Dermis blood vessel endothelial cell (primary cell): ENCODE data around the gene CHP1. TPM values are rescaled to one million over a fixed set of nuclear protein-coding genes. Genes with fewer than 3 reads are reported as not detected.
"Not testable (repeated sequence)": the region's sequence is repeated elsewhere in the genome, so short reads cannot be mapped to it uniquely, and the experiment has no call there.

ENCODE experiments used
- DNase-seq: peaks from one replicate; pipeline ENCODE4 v3.0.0; 2010
- total RNA-seq: library from RNA; depleted of rRNA; stranded (reverse); fragments of >200 nt; gene quantifications from 2 replicates; pipeline ENCODE4 v1.2.3, GENCODE V29; 2014

The CHP1 gene
- total RNA-seq, 1 donor from 2014 or later = 73.3 TPM

- peak; percentile 30 for DNase-seq
Observed at GRCh38 chr15:41256577-41257038, 25.5 kb downstream of the CHP1 start.

DNA sequence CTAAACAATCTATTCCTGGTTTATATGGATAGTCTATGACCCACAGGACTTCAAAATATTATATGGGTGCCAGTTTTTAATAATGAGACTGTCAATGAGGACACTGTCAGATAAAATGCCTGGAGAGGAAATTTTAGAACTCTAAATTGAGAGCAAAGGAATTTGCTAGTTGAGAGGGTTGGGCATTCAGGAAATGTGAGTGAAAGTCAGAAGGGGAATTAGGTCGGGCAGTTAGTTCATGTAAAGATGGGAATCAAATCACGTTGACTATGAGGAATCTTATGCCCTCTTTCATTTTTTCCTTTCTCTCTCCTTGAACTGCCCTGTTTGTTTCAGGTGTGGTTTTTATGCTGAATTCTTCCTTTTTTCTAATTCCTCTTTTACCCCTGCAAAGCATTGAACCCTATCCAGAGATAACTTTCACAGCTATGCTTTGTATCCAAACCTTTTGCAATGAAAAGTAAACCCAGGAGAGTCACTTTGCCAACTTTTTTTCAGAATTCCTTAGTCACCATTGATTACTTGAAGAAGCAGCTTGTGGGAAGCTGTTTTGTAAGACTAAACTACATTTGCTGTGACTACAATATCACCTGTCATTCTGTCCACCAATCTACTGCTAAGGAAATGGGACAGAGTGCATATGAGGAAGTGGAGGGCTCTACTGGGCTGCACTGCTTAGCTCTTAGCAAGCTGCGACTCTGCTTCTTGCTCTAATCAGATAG lies 27.8 kb downstream of the CHP1 start:
- no peak for DNase-seq

- DNase-seq = no peak
Observed at GRCh38 chr15:41259546-41260189, 28.6 kb downstream of the CHP1 start.

DNA sequence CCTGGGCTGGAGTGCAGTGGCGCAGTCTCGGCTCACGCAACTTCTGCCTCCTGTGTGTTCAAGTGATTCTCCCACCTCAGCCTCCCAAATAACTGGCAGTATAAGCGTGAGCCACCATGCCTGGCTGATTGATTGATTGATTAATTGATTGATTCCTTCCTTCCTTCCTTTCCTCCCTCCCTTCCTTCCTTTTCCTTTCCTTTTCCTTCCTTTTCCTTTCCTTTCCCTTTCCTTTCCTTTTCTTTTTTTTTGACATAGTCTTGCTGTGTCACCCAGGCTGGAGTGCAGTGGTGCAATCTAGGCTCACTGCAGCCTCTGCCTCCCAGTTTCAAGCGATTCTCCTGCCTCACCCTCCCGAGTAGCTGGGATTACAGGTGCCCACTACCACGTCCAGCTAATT lies 29.9 kb downstream of the CHP1 start:
- DNase-seq = not testable (repeated sequence)

DNA sequence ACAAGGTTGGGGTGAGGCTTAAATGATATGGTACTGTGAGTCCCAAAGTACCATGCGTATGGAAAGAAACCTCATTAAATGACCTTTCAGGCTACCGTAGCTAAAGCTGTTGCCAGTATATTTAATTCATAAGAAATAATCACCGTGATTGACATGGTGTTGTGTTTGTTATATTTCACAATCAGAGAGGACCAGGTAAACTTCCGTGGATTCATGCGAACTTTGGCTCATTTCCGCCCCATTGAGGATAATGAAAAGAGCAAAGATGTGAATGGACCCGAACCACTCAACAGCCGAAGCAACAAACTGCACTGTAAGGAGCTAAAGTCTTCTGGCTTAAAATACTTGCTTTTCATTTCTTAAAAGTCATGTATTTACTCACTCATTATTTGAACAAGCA lies 31.5 kb downstream of the CHP1 start:
- no peak for DNase-seq

GRCh38 chr15:41263891-41264351 lies 32.9 kb downstream of the CHP1 start:
- DNase-seq = no peak

DNA sequence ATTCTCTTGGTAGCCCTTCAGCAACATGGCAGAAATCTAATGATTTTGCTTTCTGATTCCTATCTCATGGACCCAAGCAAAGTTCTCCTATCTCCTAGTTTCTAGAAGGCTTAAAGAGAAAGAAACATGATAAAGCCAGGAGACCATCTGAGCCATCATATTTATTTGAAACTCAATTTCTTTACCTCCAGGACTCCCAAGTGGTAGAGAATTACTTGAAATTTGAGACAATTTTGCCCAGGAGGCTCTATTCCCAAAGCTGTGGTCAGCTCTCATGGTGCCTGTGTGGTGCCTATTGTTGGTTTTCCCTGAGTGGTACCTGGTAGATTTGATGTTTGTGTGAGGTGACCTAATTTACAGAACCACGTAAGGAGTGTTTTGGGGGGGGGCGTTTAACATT lies 38.8 kb downstream of the CHP1 start:
- no peak for DNase-seq

DNA sequence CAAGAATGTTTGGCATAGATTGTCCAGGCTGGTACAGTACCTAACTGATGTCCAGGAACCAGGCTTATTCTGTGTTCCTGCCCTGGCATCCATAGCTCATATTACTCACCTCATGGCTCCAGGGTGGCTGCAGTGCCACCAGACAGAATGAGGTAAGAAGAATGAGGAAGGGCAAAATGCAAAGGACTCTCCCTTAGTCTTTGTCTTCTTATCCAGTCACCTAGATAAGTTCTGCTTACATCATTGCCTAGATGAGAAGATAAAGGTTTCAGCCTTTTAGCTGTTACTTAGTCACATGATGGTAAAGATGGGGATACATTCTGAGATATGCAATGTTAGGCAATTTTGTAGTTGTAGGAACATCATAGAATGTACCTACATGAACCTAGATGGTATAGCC lies 45.8 kb downstream of the CHP1 start:
- DNase-seq = no peak

- DNase-seq = no peak
Observed at GRCh38 chr15:41278319-41278718, 47.3 kb downstream of the CHP1 start.

DNA sequence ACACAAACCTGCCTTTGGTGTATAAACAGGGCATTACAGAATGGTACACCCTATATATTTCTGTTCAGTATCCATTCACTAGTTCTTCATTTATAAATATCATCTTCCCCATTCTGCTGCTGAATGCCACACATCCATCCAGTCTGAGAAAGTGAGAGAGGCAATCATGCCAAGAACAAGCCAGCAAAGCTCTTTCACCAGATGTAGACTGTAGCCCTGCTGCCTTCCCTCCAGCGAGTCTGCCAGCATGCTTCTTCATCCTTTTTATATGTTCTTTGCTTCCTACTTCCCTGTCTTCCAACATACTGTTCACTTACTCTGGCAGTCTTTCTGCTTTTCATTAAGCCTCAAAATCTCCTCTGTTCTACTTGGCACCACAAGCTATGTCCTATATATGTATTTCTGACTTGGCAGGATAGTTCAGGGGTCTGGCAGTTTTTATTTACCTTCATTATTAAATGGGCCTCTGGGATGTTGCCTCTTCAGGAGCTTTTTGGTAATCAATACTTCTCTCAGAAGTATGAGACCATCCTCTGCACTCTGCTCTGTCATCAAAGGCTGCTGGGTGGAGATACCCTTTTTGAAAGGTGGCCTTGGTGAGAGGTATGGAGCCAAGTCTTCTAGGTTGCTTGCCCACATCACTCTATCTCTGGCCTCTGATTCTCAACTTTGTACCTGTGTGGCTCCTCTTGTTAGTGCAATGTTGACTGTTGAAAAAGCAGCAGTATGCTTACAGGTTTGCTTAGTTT lies 48.6 kb downstream of the CHP1 start:
- DNase-seq = no peak

- peak; percentile 12 for DNase-seq
Observed at GRCh38 chr15:41281236-41281635, 50.2 kb downstream of the CHP1 start.

- DNase-seq = not testable (repeated sequence)
Observed at GRCh38 chr15:41282436-41282835, 51.4 kb downstream of the CHP1 start.

DNA sequence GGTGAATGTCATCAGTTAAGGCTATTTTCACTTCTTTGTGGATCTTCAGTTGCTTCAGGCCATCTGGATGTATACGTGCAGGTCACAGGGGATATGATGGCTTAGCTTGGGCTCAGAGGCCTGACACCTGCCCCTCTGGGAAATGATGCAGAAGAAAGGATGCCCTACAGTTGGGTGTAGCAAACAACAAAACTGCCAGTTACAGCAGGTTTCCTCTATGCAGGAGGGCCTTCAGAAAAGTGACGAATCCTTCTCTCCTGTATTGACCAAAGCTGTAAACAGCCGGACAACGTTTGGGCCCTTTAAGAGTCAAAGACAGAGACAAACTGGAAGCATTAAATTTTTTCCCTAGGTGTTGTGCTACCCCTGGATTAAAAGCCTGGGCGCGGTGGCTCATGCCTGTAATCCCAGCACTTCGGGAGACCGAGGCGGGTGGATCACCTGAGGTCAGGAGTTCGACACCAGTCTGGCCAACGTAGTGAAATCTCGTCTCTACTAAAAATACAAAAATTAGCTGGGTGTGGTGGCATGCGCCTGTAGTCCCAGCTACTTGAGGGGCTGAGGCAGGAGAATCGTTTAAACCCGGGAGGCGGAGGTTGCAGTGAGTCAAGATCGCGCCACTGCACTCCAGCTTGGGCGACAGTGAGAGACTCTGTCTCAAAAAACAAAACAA lies 52.0 kb downstream of the CHP1 start:
- DNase-seq = not testable (repeated sequence)

DNA sequence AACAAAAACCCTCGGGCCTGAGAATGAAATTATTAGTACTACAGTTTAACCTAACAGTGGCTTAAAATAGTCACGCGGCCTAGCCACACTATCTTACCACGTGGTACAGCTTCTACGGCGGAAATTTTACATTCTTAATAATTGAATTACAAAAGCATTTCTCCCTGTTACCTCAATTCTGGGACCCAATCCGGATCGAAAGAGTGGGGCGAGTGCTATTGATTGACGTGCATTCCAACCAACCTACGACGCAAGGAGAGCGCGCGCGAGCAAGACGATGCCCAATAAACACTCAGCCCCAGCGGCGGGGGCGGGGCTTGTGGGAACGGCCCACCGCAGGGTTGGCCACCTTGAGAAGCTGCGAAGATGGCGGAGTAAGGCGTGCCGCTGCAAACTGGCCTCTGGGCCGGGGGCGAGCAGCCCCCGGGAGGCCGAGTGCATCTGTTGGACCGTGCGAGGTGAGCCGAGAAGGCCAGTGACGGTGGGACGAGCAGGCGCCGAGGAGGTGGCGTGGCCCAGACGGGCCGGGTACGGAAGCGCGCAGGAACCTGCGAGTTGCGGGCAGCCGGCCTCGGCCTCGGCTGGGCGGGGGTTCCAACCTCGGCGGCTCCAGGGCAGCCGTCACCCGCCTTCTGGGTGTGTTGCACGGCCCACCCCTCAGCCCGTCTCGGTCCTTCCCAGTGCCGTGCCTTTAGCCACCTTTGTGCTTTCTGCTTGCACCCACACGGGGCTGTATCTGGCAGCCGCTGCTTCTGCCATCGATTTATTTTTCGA lies 52.8 kb downstream of the CHP1 start:
- peak; percentile 100 for DNase-seq

GRCh38 chr15:41284427-41285177 lies 53.5 kb downstream of the CHP1 start:
- peak; percentile 39 for DNase-seq

- no peak for DNase-seq
Observed at GRCh38 chr15:41285285-41285684, 54.2 kb downstream of the CHP1 start.

DNA sequence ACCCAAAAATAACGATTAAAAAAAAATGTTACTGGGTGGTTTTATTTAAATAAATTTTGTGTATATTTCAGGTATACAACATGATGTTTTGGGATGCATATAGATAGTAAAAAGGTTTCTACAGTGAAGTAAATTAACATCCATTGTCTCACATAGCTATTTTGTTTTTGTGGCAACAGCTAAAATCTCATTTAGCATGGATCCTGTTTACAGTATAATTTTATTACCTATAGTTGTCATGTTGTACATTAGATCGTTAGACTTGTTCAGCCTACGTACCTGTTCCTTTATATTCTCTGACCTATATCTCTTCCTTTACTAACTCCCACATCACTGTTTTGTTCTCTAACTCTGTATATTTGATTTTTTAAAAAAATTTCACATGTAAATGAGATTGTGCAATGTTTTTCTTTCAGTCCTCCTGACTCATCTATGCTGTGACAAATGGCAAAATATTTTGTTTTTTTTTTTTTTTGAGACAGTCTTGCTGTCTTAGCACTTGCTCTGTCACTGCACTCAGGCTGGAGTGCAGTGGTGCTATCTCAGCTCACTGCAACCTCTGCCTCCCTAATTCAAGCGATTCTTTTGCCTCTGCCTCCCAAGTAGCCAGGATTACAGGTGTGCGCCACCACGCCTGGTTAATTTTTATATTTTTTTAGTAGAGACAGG lies 55.7 kb downstream of the CHP1 start:
- no peak for DNase-seq

- no peak for DNase-seq
Observed at GRCh38 chr15:41288464-41288863, 57.4 kb downstream of the CHP1 start.

- DNase-seq = no peak
Observed at GRCh38 chr15:41289953-41290352, 58.9 kb downstream of the CHP1 start.

DNA sequence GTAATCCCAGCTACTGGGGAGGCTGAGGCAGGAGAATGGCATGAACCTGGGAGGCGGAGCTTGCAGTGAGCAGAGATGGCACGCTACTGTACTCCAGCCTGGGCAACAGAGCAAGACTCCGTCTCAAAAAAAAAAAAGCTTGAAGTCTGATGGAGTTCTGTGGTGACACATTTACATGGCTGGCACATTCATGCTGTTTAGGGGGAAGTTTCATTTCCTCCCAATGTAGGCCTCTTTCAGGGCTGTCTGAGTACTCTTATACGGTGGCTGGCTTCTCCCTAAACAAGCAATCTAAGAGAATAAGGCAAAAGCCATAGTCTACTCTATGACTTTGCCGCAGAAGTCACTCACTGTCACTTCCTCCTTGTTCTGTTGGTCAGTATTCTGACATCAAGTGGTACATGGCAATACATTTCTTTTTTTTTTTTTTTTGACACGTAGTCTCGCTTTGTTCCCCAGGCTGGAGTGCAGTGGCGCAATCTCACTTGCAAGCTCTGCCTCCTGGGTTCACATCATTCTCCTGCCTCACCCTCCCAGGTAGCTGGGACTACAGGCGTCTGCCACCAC lies 60.1 kb downstream of the CHP1 start:
- DNase-seq = no peak
